GM18951 (cell line): ENCODE results near the gene PNPLA5.
"Not testable (repeated sequence)": the region's sequence is repeated elsewhere in the genome, so short reads cannot be mapped to it uniquely, and the experiment has no call there.

ENCODE experiments used
- POLR2A ChIP-seq: IDR thresholded peaks from 4 replicates; pipeline ENCODE4 v1.6.1; 2011; ENCODE audit warnings: mild to moderate bottlenecking; ENCODE audit not compliant: insufficient read length, insufficient read depth; ENCODE audit errors: extremely low read depth
- in situ Hi-C: fragments of 300-500 bp; cut with MboI; formaldehyde crosslinking; loops from one replicate; pipeline ENCODE4 v1.12.0; 2022; ENCODE audit warnings: low sequenced_read_pairs, mixed read lengths, inconsistent platforms; ENCODE audit not compliant: unreplicated experiment

Gene PNPLA5

DNA sequence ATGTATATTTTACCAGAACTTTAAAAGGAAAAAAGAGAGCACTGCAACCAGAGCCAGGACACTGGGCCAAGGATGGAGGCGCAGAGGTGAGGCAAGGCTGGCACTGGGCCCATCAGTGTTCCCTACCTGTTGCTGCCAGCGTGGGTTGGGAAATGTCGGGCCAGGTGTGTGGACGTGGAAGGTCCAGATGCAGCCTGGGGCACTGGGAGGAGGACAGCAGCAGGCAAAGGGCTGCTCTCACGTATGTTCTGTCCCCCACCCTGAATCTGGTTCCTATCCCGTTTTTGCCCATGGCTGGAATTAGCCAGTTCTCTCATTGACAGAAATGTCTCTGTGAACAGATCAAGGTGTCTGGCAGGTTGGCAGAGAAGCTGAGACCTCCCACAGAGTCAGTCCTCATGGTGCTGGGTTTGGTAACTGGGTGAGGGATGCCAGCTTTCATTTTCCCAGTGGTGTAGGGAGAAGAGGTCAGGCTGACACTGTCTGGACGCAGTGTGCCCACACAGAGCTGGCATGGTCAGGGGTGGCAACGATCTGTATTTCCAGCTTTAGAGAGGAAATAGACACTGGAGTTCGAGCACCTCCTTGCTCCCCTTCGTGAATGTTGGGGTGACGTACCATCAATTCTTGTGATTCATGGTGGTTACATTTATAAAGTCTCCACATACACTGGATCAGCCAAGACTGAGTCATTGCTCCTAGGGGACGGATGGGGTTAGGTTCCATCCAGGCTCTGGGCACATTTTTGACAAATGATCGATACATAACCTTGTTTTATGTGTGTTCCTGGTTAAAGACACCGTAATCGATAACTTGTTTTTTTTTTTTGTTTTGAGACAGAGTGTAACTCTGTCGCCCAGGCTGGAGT is 27.5 kb upstream of the PNPLA5 start:
- in situ Hi-C loops: no loop called here

DNA sequence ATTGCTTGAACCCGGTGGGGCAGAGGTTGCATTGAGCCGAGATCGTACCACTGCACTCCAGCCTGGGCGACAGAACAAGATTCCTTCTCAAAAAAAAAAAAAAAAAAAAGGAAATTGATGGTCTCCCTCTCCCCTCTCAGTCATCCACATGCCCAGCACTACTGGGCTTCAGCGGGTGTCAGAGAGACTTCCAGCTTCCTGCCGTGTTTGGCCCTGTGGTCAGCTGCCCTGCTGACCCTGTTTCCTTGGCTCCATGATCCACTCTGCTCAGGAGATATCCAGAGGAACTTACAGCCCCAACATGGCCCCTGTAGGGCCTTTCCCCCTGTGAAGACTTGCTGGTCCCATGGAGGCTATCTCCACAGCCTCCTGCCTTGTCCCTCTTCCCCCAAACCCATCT is 25.7 kb upstream of the PNPLA5 start:
- TF ChIP-seq POLR2A: no peak
- in situ Hi-C loops: no loop called here

More for the DNA sequence above, 27.5 kb upstream of the PNPLA5 start:
- TF ChIP-seq POLR2A: no peak

DNA sequence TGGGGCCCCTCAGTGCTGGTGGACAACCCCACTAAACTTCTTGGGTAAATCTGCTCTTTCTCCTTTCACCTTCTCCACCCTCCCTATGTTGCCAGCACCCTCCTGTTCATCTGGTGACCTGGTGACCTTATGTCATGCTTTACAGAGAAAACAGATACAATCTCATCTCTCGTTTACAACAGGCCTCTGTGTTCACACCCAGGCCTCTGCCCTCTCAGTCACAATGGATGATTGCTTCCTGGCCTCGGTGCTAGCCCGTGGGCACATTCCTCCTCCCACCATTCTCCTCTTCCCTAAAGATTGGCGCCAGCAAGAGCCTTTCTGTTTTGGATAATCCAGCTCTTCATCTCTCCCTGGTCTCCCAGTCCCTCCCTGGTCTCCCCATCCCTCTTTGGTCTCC is 19.5 kb upstream of the PNPLA5 start:
- in situ Hi-C loops: no loop called here
- TF ChIP-seq POLR2A: no peak

DNA sequence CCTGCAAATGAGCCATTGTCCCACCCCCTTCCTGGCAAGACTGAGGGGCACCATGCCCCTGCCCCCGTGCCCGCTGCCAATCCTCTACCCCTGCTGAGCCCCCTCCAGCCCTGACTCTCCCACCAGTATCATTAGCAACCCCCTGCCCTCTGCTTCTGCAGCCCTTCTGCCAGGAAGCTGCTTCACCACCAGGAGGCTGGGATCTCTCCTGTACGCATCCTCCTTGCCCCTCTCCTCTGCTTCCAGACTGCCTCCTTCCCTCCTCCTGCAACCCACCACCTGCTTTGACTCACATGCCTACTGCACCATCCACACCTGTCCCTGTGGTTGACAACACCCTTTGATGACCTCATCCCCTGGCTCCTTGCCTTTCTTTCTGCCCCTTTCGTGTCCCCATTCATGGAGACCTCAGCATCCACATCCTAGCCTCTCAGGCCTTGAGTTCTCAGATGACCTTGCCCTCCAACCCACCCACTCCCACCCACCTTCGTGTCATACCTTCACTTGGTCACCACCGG is 18.4 kb upstream of the PNPLA5 start:
- TF ChIP-seq POLR2A: no peak
- in situ Hi-C loops: no loop called here

DNA sequence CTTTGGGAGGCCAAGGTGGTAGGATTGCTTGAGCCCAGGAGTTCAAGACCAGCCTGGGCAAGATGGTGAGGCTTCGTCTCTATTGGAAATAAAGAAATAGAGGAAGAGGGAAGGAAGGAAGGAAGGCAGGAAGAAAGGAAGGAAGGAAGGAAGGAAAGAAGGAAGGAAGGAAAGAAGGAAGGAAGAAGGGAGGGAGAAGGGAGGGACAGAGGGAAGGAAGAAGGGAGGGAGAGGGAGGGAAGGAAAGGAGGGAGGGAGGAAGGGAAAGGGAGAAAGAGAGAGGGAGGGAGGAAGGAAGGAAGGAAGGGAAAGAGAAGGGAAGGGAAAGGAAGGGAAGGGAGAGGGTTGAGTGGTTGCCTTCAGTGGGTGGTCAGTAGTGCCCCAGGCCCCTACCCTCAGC is 17.9 kb upstream of the PNPLA5 start:
- TF ChIP-seq POLR2A: no peak
- in situ Hi-C loops: no loop called here

DNA sequence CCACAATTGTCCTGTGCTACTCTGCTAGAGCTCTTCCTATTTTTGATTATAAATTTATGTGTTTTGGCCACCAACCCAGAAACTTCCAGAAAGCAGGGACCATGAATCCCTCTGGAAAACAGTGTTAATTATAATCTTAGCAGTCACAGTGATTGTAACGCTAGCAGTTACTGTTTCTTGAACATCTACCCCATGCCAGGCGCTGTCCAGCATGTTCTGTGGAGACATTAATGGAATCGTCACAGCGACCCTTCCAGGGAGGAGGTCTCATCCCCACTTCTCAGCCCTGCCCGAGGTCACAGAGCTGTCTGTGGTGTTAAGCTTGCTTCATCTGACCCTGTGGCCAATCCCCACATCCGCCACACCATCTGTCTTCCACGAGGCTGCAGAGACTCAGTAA is 13.9 kb upstream of the PNPLA5 start:
- TF ChIP-seq POLR2A: no peak
- in situ Hi-C loops: no loop called here

DNA sequence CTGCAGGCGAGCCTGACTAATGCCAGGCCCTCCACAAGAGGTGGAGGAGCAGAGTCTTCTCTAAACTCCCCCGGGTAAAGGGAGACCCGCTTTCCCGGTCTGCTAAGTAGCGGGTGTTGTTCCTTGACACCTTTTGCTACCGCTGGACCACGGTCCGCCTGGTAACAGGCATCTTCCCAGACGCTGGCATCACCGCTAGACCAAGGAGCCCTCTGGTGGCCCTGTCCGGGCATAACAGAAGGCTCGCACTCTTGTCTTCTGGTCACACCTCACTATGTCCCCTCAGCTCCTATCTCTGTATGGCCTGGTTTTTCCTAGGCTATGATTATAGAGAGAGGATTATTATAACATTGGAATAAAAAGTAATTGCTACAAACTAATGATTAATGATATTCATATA is 12.6 kb upstream of the PNPLA5 start:
- in situ Hi-C loops: not testable (repeated sequence)

DNA sequence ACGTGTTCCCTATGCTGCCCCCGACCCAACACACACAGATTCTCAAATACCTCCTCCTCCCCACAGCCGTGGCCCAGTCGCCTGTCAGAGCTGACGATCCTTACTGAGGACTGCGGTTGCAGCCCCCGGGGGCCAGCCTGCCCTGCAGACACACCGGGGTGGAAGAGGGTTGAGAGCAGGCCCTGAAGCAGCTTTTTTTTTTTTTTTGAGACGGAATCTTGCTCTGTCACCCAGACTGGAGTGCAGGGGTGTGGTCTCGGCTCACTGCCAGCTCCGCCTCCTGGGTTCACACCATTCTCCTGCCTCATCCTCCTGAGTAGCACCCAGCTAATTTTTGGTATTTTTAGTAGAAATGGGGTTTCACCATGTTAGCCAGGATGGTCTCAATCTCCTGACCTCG is 11.2 kb upstream of the PNPLA5 start:
- in situ Hi-C loops: not testable (repeated sequence)

DNA sequence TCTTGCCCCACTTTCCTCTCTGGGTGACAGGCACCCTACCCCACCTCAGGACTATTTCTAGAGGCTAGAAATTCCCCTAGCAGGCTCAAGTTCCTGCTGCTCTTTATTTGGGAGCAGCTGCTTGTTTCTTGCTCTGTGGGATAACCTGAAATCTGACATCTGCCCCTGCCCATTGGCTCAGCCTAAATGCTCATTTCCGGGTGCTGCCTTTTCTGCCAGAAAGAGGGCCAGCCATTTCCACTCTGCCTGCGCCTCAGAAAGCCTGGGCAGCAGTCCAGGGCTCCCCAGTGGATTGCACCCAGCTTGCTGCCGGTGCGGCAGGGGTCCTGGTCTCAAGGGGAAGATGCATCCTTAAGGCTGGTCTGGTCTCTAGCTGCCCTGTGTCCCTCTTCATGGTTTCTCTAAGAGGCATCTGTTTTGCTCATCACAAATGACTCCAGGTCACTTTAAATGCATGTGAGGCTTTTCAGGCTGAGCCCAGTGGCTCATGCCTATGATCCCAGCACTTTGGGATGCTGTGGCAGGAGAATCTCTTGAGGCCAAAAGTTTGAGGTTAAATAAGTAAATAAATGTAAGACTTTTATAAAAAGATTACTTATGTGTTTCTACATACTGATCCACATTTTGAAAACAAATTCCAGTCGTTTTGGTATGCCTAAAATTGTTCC is 10.3 kb upstream of the PNPLA5 start:
- in situ Hi-C loops: no loop called here
- no peak for TF ChIP-seq POLR2A

DNA sequence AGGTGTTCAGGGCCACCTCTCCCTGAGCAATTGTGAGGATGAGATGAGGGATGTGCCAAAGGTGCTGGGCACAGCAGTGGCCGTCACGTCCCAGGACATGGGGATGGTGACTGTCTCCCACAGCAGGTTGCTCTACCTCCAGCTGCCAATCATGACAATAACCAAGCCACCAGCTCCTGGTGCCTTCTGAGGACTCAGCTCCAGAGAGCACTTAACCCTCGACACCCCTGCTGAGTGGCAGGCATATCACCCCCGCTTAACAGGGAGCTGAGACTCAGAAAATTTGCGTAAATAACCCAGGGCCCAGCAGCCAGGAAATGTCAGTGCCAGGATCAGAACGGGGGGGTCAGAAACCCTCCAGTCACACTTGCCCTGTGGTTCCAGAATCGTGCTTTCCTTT is 8.4 kb upstream of the PNPLA5 start:
- TF ChIP-seq POLR2A: no peak
- in situ Hi-C loops: no loop called here

DNA sequence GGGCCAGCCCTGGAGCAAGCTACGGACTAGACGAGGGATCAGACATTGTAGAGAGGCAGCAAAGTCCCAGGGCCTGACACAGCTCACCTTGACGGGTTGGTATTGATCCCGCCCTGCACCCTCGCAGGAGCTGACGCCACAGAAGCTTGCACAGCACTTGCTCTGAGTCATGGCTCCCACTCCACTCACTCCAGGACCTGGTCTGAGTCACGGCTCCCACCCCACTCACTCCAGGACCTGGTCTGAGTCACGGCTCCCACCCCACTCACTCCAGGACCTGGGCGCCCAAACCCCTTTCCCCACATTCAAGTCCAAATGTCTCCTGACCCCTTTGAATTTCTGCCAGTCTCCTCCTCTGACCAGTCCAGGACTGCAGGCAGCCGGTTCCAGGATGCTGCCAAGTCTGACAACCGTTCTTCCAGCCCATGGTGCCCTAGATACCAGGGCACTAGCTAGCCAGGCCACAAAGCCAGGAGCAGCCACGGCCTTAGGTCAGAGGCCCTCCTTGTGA is 6.0 kb upstream of the PNPLA5 start:
- no peak for TF ChIP-seq POLR2A
- in situ Hi-C loops: loop anchor here (25.0 kb wide), 1 partner anchor 511 kb away; no protein-coding TSS in a partner anchor

DNA sequence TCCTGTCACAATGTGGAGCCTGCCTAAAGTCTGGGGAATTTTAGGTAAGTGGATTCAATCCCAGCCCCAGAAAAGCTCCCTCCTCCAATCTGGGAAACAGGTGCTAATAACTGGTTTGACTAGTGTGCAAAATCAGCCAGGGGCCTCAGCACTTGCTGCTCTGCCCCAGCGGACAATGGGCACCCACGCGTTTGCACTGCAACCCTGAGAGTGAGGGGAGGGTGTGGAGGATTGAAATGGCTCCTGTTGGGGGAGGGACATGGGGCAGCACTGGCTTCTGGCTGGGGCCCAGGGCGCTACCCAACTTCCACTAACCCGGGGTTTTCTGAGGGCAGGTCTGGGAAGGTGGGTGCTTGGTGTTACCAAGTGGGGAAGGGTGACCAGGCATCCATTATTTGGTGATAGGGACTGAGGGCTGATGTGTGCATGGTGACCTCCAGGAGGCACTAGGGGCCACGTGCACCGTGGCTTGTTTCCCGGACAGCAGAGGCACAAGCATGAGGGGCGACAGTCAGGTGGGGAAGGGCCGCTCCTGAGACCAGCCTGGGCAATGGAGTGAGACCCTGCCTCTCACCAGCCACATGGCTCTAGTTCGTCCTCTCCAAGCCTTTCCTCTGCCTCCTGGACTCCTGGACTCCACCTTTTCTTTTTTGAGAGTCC is 4.3 kb upstream of the PNPLA5 start:
- TF ChIP-seq POLR2A: no peak
- in situ Hi-C loops: loop anchor here (25.0 kb wide), 1 partner anchor 509 kb away; no protein-coding TSS in a partner anchor

DNA sequence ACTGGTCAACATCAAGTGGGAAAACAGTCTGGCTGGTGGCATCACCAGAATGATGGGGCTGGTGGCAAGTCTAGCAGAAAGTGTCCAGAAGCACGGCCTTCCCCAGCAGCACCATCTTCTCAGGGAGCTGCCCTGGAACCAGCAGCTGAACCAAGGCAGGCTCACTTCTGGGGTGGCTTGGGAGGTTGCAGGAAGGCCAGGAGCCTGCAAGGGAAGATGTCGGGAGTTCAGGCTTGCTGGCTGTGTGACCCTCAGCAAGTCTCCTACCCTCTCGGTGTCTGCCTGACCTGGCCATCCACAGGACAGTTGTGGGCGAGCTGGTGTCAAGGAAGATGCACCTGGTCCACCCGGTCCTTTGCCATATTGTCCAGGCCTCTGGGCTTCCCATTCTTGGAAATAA is 2.3 kb upstream of the PNPLA5 start:
- no peak for TF ChIP-seq POLR2A
- in situ Hi-C loops: loop anchor here (25.0 kb wide), 1 partner anchor 507 kb away; no protein-coding TSS in a partner anchor
